GM23338 (cell line): Measurements from ENCODE around the gene TLE3. TPM values are rescaled to one million over a fixed set of nuclear protein-coding genes. Genes with fewer than 3 reads are reported as not detected.

Experiments used
- ATAC-seq: fragments of 200-7000 bp; cut with Tn5 transposase; 3 replicates; pipeline ENCODE4 v1.9.1; 2020
- DNase-seq: peaks from one replicate; pipeline ENCODE4 v3.0.0-alpha.2; 2015; ENCODE audit warnings: low spot score
- H2AFZ ChIP-seq: fragments of 200-600 bp; sonication (generic); 2 replicates; pipeline ENCODE4 v1.8.0; 2016; ENCODE audit warnings: antibody characterized with exemption, mild to moderate bottlenecking, moderate library complexity
- H3F3A ChIP-seq: fragments of 200-600 bp; sonication (generic); replicated peaks from 2 replicates; pipeline ENCODE4 v1.8.0; 2017; ENCODE audit warnings: antibody characterized with exemption, mixed run types, low read depth
- H3K27ac ChIP-seq: fragments of 200-600 bp; sonication (generic); 2 replicates; pipeline ENCODE4 v1.6.1; 2016; ENCODE audit warnings: low read depth
- H3K27me3 ChIP-seq: fragments of 200-600 bp; sonication (generic); 2 replicates; pipeline ENCODE4 v1.8.0; 2016; ENCODE audit warnings: mild to moderate bottlenecking, mixed run types, moderate library complexity; ENCODE audit not compliant: insufficient read depth
- H3K36me3 ChIP-seq: fragments of 200-600 bp; sonication (generic); 2 replicates; pipeline ENCODE4 v1.8.0; 2016; ENCODE audit warnings: mild to moderate bottlenecking; ENCODE audit not compliant: insufficient read depth
- H3K4me1 ChIP-seq: fragments of 200-600 bp; sonication (generic); 2 replicates; pipeline ENCODE4 v1.8.0; 2016; ENCODE audit warnings: mild to moderate bottlenecking, moderate library complexity; ENCODE audit not compliant: insufficient read depth
- H3K4me2 ChIP-seq: fragments of 200-600 bp; sonication (generic); 2 replicates; pipeline ENCODE4 v1.7.1; 2017; ENCODE audit warnings: mixed run types
- H3K4me3 ChIP-seq: fragments of 200-600 bp; sonication (generic); 2 replicates; pipeline ENCODE4 v1.6.1; 2016; ENCODE audit warnings: mixed run types
- H3K79me2 ChIP-seq: fragments of 200-600 bp; sonication (generic); replicated peaks from 2 replicates; pipeline ENCODE4 v1.8.0; 2017; ENCODE audit warnings: mild to moderate bottlenecking; ENCODE audit not compliant: insufficient read depth
- H3K9me2 ChIP-seq: fragments of 200-600 bp; sonication (generic); 2 replicates; pipeline ENCODE4 v1.8.0; 2017; ENCODE audit not compliant: insufficient read depth
- H4K20me1 ChIP-seq: fragments of 200-600 bp; sonication (generic); replicated peaks from 2 replicates; pipeline ENCODE4 v1.8.0; 2017; ENCODE audit warnings: mild to moderate bottlenecking; ENCODE audit not compliant: insufficient read depth
- H3K27ac Mint-ChIP-seq: 2 replicates; pipeline ENCODE4 v1.8.0; 2020; ENCODE audit warnings: inconsistent platforms, mild to moderate bottlenecking, moderate library complexity, mixed read lengths
- H3K27me3 Mint-ChIP-seq: 3 replicates; pipeline ENCODE4 v1.8.0; 2022; ENCODE audit warnings: low read depth, mild to moderate bottlenecking, moderate library complexity, mixed read lengths, inconsistent platforms; ENCODE audit not compliant: insufficient read depth, poor library complexity
- H3K36me3 Mint-ChIP-seq: 3 replicates; pipeline ENCODE4 v1.8.0; 2021; ENCODE audit warnings: low read depth, mild to moderate bottlenecking, inconsistent platforms, moderate library complexity, mixed read lengths
- H3K4me1 Mint-ChIP-seq: 3 replicates; pipeline ENCODE4 v1.8.0; 2020; ENCODE audit warnings: mild to moderate bottlenecking, inconsistent platforms, mixed read lengths
- H3K4me3 Mint-ChIP-seq: 3 replicates; pipeline ENCODE4 v1.8.0; 2021; ENCODE audit warnings: moderate library complexity, mild to moderate bottlenecking, inconsistent platforms, mixed read lengths
- H3K9me3 Mint-ChIP-seq: 3 replicates; pipeline ENCODE4 v1.8.0; 2020; ENCODE audit warnings: moderate library complexity, mild to moderate bottlenecking, inconsistent platforms, mixed read lengths
- CREB1 ChIP-seq: fragments of 250-450 bp; sonication (Bioruptor Pico); IDR thresholded peaks from 2 replicates; pipeline ENCODE4 v1.5.0; 2020; ENCODE audit warnings: low read depth, mild to moderate bottlenecking, moderate library complexity
- CTCF ChIP-seq, 2 experiments: fragments of 200-600 bp in 1 of 2; sonication (generic) in 1 of 2; conservative IDR thresholded peaks; 2 replicates each; pipeline versions ENCODE4 v1.5.1 to v1.6.1; 2016 to 2017; ENCODE audit warnings: antibody characterized with exemption in 2 of 2, low read depth in 2 of 2, mild to moderate bottlenecking in 2 of 2, moderate library complexity in 1 of 2
- EZH2 ChIP-seq: fragments of 200-600 bp; sonication (generic); IDR thresholded peaks from one replicate; pipeline ENCODE4 v1.8.0; 2017; ENCODE audit warnings: antibody characterized with exemption, mild to moderate bottlenecking, low read depth; ENCODE audit not compliant: unreplicated experiment
- EZH2phosphoT487 ChIP-seq: fragments of 200-600 bp; sonication (generic); IDR thresholded peaks from one replicate; pipeline ENCODE4 v1.8.1; 2018; ENCODE audit warnings: antibody characterized with exemption; ENCODE audit not compliant: unreplicated experiment
- JUNB ChIP-seq: IDR thresholded peaks from one replicate; pipeline ENCODE4 v1.6.1; 2016; ENCODE audit warnings: antibody characterized with exemption; ENCODE audit not compliant: unreplicated experiment
- NANOG ChIP-seq: IDR thresholded peaks from 2 replicates; pipeline ENCODE4 v1.6.1; 2016; ENCODE audit warnings: antibody characterized with exemption, borderline replicate concordance
- POLR2AphosphoS5 ChIP-seq: IDR thresholded peaks from 2 replicates; pipeline ENCODE4 v1.6.1; 2016; ENCODE audit warnings: antibody characterized with exemption, low read depth
- STAT1 ChIP-seq: IDR thresholded peaks from one replicate; pipeline ENCODE4 v1.6.1; 2016; ENCODE audit warnings: antibody characterized with exemption; ENCODE audit not compliant: unreplicated experiment
- ZNF114 ChIP-seq: fragments of 250-450 bp; sonication (Bioruptor Pico); IDR thresholded peaks from 2 replicates; pipeline ENCODE4 v1.5.0; 2020; ENCODE audit warnings: mild to moderate bottlenecking, moderate library complexity
- ZNF331 ChIP-seq: fragments of 250-450 bp; sonication (Bioruptor Pico); IDR thresholded peaks from 2 replicates; pipeline ENCODE4 v1.5.0; 2020; ENCODE audit warnings: low read depth, mild to moderate bottlenecking, moderate library complexity
- polyA plus RNA-seq: library from polyadenylated mRNA; unstranded; fragments of >200 nt; fragmentation: Nextera tagmentation; extraction: Ambion mirVana; gene quantifications from 2 replicates; pipeline ENCODE4 v1.2.1, GENCODE V29; 2016
- total RNA-seq: library from RNA; depleted of rRNA; stranded (reverse); fragments of >200 nt; shearing (Covaris generic); gene quantifications from 2 replicates; pipeline ENCODE4 v1.2.3, GENCODE V29; 2014
- TF ChIP-seq, protein P1 (sequence below): IDR thresholded peaks from 2 replicates; pipeline ENCODE4 v1.6.1; 2016; ENCODE audit warnings: antibody characterized with exemption
- TF ChIP-seq, protein P2 (sequence below): IDR thresholded peaks from one replicate; pipeline ENCODE4 v1.6.1; 2018; ENCODE audit warnings: antibody characterized with exemption; ENCODE audit not compliant: unreplicated experiment
- TF ChIP-seq, protein P3 (sequence below): fragments of 250-450 bp; sonication (Bioruptor Pico); IDR thresholded peaks from 2 replicates; pipeline ENCODE4 v1.5.0; 2020; ENCODE audit warnings: mild to moderate bottlenecking, moderate library complexity

TLE3 gene
- total and polyA plus RNA-seq, 2 experiments from 2014 or later = 10.4 to 79.5 TPM

- Histone ChIP-seq H3K27me3 (no peaks in the 10 kb centered on the region), H3K79me2 (no peaks in the 10 kb centered on the region), H3K4me3 (no peak overlapping the region), H3K4me1 (no peaks in the 10 kb centered on the region), H3F3A (no peaks in the 10 kb centered on the region), H3K27ac (no peak overlapping the region), H3K36me3 (no peaks in the 10 kb centered on the region), H3K4me2 (no peak overlapping the region), H2AFZ (no peak overlapping the region), H3K9me2 (0 out of 2 replicates have a peak, but pooled peaks cover 4% of the 10 kb centered on the region), H4K20me1 (no peaks in the 10 kb centered on the region)
- no peaks in the 10 kb centered on the region for H3K9me3 Mint-ChIP-seq
- H3K27ac Mint-ChIP-seq = no peak overlapping the region
- TF ChIP-seq CREB1 (CRISPR knock-in tag) (no peak), CTCF (conservative IDR thresholded peaks at IDR 0.05; ENCODE audit: low read depth in 2 of 2) (no peak), POLR2AphosphoS5 (no peak), STAT1 (no peak), ZNF331 (CRISPR knock-in tag) (no peak), ZNF114 (CRISPR knock-in tag) (no peak), JUNB (no peak), NANOG (no peak), EZH2 (no peak), EZH2phosphoT487 (no peak)
- TF ChIP-seq, protein P1, sequence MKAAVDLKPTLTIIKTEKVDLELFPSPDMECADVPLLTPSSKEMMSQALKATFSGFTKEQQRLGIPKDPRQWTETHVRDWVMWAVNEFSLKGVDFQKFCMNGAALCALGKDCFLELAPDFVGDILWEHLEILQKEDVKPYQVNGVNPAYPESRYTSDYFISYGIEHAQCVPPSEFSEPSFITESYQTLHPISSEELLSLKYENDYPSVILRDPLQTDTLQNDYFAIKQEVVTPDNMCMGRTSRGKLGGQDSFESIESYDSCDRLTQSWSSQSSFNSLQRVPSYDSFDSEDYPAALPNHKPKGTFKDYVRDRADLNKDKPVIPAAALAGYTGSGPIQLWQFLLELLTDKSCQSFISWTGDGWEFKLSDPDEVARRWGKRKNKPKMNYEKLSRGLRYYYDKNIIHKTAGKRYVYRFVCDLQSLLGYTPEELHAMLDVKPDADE = no peak
- TF ChIP-seq, protein P2, sequence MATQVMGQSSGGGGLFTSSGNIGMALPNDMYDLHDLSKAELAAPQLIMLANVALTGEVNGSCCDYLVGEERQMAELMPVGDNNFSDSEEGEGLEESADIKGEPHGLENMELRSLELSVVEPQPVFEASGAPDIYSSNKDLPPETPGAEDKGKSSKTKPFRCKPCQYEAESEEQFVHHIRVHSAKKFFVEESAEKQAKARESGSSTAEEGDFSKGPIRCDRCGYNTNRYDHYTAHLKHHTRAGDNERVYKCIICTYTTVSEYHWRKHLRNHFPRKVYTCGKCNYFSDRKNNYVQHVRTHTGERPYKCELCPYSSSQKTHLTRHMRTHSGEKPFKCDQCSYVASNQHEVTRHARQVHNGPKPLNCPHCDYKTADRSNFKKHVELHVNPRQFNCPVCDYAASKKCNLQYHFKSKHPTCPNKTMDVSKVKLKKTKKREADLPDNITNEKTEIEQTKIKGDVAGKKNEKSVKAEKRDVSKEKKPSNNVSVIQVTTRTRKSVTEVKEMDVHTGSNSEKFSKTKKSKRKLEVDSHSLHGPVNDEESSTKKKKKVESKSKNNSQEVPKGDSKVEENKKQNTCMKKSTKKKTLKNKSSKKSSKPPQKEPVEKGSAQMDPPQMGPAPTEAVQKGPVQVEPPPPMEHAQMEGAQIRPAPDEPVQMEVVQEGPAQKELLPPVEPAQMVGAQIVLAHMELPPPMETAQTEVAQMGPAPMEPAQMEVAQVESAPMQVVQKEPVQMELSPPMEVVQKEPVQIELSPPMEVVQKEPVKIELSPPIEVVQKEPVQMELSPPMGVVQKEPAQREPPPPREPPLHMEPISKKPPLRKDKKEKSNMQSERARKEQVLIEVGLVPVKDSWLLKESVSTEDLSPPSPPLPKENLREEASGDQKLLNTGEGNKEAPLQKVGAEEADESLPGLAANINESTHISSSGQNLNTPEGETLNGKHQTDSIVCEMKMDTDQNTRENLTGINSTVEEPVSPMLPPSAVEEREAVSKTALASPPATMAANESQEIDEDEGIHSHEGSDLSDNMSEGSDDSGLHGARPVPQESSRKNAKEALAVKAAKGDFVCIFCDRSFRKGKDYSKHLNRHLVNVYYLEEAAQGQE = no peak
- TF ChIP-seq, protein P3, sequence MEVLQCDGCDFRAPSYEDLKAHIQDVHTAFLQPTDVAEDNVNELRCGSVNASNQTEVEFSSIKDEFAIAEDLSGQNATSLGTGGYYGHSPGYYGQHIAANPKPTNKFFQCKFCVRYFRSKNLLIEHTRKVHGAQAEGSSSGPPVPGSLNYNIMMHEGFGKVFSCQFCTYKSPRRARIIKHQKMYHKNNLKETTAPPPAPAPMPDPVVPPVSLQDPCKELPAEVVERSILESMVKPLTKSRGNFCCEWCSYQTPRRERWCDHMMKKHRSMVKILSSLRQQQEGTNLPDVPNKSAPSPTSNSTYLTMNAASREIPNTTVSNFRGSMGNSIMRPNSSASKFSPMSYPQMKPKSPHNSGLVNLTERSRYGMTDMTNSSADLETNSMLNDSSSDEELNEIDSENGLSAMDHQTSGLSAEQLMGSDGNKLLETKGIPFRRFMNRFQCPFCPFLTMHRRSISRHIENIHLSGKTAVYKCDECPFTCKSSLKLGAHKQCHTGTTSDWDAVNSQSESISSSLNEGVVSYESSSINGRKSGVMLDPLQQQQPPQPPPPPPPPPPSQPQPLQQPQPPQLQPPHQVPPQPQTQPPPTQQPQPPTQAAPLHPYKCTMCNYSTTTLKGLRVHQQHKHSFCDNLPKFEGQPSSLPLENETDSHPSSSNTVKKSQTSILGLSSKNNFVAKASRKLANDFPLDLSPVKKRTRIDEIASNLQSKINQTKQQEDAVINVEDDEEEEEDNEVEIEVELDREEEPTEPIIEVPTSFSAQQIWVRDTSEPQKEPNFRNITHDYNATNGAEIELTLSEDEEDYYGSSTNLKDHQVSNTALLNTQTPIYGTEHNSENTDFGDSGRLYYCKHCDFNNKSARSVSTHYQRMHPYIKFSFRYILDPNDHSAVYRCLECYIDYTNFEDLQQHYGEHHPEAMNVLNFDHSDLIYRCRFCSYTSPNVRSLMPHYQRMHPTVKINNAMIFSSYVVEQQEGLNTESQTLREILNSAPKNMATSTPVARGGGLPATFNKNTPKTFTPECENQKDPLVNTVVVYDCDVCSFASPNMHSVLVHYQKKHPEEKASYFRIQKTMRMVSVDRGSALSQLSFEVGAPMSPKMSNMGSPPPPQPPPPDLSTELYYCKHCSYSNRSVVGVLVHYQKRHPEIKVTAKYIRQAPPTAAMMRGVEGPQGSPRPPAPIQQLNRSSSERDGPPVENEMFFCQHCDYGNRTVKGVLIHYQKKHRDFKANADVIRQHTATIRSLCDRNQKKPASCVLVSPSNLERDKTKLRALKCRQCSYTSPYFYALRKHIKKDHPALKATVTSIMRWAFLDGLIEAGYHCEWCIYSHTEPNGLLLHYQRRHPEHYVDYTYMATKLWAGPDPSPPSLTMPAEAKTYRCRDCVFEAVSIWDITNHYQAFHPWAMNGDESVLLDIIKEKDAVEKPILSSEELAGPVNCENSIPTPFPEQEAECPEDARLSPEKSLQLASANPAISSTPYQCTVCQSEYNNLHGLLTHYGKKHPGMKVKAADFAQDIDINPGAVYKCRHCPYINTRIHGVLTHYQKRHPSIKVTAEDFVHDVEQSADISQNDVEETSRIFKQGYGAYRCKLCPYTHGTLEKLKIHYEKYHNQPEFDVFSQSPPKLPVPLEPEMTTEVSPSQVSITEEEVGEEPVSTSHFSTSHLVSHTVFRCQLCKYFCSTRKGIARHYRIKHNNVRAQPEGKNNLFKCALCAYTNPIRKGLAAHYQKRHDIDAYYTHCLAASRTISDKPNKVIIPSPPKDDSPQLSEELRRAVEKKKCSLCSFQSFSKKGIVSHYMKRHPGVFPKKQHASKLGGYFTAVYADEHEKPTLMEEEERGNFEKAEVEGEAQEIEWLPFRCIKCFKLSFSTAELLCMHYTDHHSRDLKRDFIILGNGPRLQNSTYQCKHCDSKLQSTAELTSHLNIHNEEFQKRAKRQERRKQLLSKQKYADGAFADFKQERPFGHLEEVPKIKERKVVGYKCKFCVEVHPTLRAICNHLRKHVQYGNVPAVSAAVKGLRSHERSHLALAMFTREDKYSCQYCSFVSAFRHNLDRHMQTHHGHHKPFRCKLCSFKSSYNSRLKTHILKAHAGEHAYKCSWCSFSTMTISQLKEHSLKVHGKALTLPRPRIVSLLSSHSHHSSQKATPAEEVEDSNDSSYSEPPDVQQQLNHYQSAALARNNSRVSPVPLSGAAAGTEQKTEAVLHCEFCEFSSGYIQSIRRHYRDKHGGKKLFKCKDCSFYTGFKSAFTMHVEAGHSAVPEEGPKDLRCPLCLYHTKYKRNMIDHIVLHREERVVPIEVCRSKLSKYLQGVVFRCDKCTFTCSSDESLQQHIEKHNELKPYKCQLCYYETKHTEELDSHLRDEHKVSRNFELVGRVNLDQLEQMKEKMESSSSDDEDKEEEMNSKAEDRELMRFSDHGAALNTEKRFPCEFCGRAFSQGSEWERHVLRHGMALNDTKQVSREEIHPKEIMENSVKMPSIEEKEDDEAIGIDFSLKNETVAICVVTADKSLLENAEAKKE (CRISPR knock-in tag) = no peak
- ATAC-seq = no peak
- no peak for DNase-seq
- H3K36me3 Mint-ChIP-seq = no peaks in the 10 kb centered on the region
- H3K4me3 Mint-ChIP-seq = no peak overlapping the region
- H3K4me1 Mint-ChIP-seq = no peaks in the 10 kb centered on the region; the same call in 2 of the 3 replicates
- peaks cover 1% of the 10 kb centered on the region for H3K27me3 Mint-ChIP-seq
Observed at GRCh38 chr15:70037292-70037640, 60.5 kb downstream of the TLE3 start.
